IPS DF 6.9 (cell line): Measurements from ENCODE around the gene SORCS2.

ENCODE experiments used
- DNase-seq: peaks from one replicate; pipeline ENCODE4 v3.0.0-alpha.2; 2013; ENCODE audit warnings: low read depth, low spot score
- H3K27ac ChIP-seq: one replicate; pipeline ENCODE4 v1.5.1; 2013; ENCODE audit warnings: low read length, control low read depth
- H3K27me3 ChIP-seq: 2 replicates; pipeline ENCODE4 v1.6.1; 2013; ENCODE audit warnings: mild to moderate bottlenecking, low read length; ENCODE audit not compliant: control insufficient read depth, insufficient read depth
- H3K36me3 ChIP-seq: 2 replicates; pipeline ENCODE4 v1.6.1; 2013; ENCODE audit warnings: low read length; ENCODE audit not compliant: control insufficient read depth, insufficient read depth
- H3K4me1 ChIP-seq: 2 replicates; pipeline ENCODE4 v1.6.1; 2013; ENCODE audit warnings: low read length; ENCODE audit not compliant: control insufficient read depth, insufficient read depth
- H3K4me3 ChIP-seq: 2 replicates; pipeline ENCODE4 v1.5.1; 2013; ENCODE audit warnings: mild to moderate bottlenecking, low read length
- H3K9me3 ChIP-seq: 2 replicates; pipeline ENCODE4 v1.6.1; 2013; ENCODE audit warnings: low read length, inconsistent platforms; ENCODE audit not compliant: control insufficient read depth, insufficient read depth
- WGBS: extraction: QIAGEN DNeasy Blood & Tissue Kit; methylation state at CpG from one replicate; pipeline ENCODE4 v1.1.7; 2013; ENCODE audit warnings: mixed read lengths, missing lambda C conversion rate; ENCODE audit not compliant: insufficient read length, insufficient coverage; 5-methylcytosine and 5-hydroxymethylcytosine counted together

The SORCS2 gene

DNA sequence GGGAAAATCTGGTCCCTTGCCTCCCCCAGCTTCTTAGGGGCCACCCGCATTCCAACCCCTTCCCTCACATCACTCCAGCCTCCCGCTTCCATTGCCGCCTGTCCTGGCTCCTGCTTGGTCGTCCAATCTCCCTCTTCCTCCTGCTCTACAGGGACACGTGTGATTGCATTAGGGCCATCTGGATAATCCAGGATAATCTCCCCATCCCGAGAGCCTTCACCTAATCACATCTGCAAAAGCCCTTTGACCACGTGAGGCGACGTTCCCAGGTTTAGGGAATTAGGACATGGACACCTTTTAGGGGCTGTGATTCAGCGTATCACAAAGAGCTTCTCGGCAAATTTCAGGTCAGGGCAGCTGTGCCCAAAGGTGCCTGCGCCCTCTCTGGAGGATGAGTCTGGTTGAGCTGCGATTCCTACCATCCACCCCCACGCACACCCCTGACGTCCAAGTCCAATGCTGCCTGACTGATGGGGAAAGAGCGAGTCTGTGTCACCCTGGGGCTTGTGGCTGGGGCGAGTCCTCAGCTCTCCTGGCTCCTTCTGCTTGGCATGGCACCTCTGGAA is 137.8 kb downstream of the SORCS2 start:
- DNase-seq, result no peak
- no peak overlapping the region for H3K27ac ChIP-seq
- no peaks in the 10 kb centered on the region for H3K27me3 ChIP-seq
- H3K4me3 ChIP-seq, result no peak overlapping the region
- H3K9me3 ChIP-seq, result no peaks in the 10 kb centered on the region
- no peaks in the 10 kb centered on the region for H3K36me3 ChIP-seq
- H3K4me1 ChIP-seq, result no peaks in the 10 kb centered on the region; the same call in 1 of the 2 replicates
- no CpG with 5 or more reads among the region's 17 CpGs for WGBS

DNA sequence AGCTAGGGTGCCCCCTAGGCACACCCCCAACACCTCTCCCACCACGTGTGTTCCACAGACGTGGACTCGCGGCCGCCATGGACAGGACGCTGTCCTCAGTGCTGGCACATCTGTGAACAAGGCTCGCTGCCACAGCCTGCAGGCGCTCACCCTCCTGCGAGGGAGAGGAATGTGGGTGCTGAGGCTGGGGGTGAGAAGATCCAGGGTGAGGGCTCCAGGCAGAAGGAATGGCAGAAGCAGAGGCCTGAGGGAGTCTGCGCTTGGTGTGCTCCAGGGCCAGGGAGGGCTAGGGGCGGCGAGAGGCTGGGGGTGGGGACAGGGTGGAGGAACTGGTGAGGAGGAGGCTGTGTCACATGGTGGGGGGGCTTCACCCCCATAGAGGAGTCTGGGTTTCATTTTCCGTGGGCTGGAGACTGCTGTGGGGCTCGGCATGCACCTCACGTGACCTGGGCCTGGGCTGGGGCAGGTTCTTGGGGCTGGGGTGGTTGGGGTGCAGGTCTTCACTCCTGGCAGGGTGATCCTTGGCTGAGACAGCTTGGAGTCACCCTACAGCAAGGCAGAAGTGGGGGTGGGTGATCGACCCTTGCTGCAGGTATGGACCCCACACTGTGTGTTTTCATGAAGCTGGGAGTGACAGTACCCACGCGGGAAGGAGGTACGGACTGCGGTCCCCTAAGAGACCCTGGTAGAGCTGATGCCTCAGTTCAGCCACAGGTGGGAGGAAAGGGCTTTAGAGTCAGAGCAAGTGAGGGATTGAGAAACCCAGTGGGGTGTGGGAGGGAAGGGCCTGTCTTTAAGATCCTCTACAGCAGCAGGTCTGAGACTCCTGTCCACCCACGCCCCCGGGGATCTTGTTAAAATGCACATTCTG is 138.7 kb downstream of the SORCS2 start:
- Histone ChIP-seq H3K4me1 (peaks cover 2% of the 10 kb centered on the region), H3K27me3 (no peaks in the 10 kb centered on the region), H3K9me3 (no peaks in the 10 kb centered on the region), H3K4me3 (no peak overlapping the region), H3K27ac (no peak overlapping the region), H3K36me3 (no peaks in the 10 kb centered on the region)
- WGBS, result no CpG with 5 or more reads among the region's 22 CpGs
- DNase-seq, result no peak

DNA sequence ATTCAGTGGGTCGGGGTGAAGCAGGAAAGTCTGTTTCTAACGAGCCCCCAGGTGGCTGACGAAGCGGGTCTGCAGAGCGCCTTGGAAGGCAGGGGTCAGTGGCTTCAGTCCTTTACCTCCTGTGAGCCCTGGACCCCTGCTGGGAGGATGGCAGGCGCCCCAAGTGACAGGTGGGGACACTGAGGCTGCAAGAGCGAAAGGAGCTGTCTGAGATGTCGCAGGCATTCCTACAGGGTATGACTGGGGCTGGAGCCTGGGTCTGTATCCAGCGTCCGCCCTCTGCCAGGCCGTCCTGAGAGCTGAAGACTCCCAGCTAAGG is 139.3 kb downstream of the SORCS2 start:
- Histone ChIP-seq H3K27ac (no peak overlapping the region), H3K9me3 (no peaks in the 10 kb centered on the region), H3K4me1 (peaks cover 2% of the 10 kb centered on the region), H3K27me3 (no peaks in the 10 kb centered on the region), H3K36me3 (no peaks in the 10 kb centered on the region), H3K4me3 (no peak overlapping the region)
- no peak for DNase-seq
- no CpG with 5 or more reads among the region's 11 CpGs for WGBS

DNA sequence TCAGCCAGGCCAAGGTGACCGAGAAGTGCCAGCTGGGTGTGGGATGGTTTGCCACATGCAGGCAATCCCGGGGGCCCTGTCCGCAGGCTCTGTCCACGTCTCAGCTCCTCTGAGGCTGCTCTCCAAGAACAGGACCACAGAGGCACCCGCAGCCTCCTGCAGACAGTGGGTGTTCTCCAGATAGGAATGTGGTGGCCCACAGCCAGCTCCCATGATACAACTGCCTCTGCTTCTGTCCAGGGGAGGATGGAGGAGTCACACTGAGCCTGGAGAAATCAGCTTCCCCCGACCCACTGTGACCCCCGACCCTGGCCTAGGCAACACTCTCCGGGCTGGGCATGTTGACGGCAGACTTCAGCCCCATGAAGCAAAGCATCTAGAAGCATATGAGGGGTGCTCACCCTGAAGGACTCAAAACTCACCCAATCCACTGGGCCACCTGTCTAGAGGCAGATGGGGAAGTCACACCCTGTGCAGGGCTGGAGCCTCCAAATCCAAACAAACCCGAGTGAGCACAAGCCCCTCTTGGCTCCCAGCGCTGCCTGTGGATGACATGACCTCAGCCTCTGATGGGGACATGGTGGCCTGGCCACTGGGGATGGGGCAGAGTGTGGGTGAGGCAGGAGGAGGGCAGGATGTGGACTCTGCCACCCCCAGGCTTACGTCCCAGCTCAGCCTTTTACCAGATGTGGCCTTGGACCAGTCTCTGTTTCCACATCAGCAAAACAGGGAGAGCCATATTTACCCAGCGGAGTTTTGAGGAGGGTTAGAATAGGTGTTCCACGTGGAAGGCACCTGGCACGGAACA is 140.1 kb downstream of the SORCS2 start:
- peaks cover 2% of the 10 kb centered on the region for H3K4me1 ChIP-seq
- no peak overlapping the region for H3K4me3 ChIP-seq
- H3K36me3 ChIP-seq, result no peaks in the 10 kb centered on the region
- no peaks in the 10 kb centered on the region for H3K27me3 ChIP-seq
- no peak for DNase-seq
- no peaks in the 10 kb centered on the region for H3K9me3 ChIP-seq
- no peak overlapping the region for H3K27ac ChIP-seq
- no CpG with 5 or more reads among the region's 15 CpGs for WGBS

DNA sequence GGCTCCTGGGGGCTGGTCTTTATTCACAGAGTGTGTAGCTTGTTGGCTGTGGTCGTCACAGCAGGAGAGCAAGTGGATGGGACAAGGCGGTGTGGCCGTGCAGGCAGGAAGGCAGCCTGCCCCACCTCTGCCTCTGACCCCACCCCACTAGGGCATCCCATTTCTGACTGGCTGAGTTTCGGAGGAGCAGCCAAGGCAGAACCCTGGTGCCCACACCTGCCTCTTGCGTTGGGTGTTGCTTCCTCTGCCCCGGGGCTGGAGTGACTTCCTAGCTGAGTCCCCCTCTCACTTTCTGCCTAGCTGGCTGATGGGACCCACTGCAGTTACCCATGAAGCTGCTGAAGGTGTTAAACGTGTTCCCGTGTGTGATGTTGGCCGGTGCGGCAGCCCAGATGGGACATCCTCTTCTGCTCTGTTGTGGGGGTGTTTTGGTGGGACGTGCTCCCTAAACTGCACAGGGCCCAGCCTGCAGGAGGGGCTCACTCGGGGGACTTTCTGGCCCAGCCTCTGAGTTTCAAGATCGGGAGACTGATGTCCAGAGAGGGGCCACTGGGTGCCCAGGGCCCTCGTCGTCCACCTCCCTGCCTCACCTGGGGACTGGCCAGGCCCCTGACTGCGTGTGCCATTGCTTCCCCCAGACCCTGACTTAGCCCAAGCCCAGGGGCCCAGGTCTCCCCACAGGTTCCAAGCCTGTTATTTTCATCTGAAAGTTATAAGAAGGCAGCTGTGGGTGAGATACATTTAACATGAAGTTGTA is 140.9 kb downstream of the SORCS2 start:
- Histone ChIP-seq H3K27me3 (no peaks in the 10 kb centered on the region), H3K36me3 (no peaks in the 10 kb centered on the region), H3K4me3 (no peak overlapping the region), H3K4me1 (peaks cover 2% of the 10 kb centered on the region), H3K9me3 (no peaks in the 10 kb centered on the region), H3K27ac (no peak overlapping the region)
- WGBS, result no CpG with 5 or more reads among the region's 16 CpGs
- no peak for DNase-seq

DNA sequence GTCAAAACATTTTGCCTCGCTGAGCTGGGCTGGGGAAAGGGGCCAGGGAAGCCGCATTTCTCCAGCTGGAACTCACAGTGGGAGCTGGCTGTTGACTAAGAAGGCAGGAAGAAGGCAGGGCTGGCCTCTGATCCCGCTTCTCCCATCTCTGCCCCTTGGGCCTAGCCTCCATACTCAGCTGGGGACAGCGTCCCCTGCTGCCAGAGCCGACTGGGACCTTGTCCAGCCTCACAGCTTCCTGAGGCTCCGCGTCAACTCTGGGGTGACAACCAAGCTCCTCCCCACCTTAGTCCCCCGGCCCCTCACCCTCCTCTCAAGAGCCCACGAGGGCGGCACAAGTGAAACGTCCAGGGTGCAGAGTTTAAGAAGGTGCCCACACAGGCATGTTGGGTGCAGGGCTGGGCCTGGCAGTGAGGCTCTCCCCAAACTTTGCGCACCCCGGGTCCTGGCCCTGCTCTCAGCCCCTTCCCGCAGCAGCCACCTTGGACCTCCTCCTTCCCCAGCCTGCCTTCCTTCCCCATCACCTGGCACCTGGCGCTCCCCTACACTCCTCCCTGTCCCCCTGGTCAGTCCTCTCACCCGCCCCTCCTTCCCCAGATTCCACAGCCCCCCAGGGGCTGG is 141.6 kb downstream of the SORCS2 start:
- Histone ChIP-seq H3K4me3 (no peak overlapping the region), H3K36me3 (no peaks in the 10 kb centered on the region), H3K27ac (no peak overlapping the region), H3K9me3 (no peaks in the 10 kb centered on the region), H3K4me1 (peaks cover 2% of the 10 kb centered on the region), H3K27me3 (no peaks in the 10 kb centered on the region)
- DNase-seq, result no peak
- no CpG with 5 or more reads among the region's 16 CpGs for WGBS

DNA sequence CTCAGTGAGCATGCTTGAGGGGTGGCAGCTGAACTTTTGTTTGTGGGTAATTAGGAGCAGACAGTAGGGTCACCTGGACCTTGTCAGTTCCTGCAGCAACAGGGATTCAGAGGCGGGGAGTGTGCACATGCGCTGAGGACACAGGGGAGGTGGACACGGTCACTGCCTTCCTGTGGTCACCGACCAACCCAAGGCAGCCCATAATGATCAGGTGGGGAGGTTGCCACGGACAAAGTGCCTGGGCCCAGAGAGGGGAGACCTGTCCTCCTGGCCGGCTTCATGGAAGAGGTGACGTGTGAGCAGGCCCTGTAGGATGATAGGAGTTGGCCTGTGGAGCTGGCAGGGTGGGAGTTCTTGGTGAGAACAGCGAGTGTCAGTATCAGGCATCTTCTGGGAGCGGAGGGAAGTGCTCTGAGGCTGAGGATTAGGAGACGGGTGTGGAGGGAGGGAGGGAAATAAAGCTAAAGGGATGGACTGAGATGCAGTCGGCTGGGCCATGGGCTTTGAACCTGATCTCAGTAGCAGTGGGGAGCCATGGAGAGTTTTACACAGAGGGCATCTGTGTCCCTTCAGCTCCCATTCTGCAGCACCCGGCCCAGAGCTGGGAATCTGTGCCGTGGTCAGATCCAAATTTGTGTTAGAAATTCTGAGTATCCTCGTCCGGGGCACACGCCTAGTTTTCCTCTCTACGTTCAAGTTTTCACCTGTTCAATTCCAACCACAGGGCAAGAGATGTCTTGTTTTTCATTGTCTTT is 142.4 kb downstream of the SORCS2 start:
- H3K27me3 ChIP-seq, result no peaks in the 10 kb centered on the region
- no peak overlapping the region for H3K27ac ChIP-seq
- DNase-seq, result no peak
- H3K36me3 ChIP-seq, result no peaks in the 10 kb centered on the region
- no CpG with 5 or more reads among the region's 17 CpGs for WGBS
- no peak overlapping the region for H3K4me3 ChIP-seq
- H3K9me3 ChIP-seq, result no peaks in the 10 kb centered on the region
- H3K4me1 ChIP-seq, result peaks cover 2% of the 10 kb centered on the region

DNA sequence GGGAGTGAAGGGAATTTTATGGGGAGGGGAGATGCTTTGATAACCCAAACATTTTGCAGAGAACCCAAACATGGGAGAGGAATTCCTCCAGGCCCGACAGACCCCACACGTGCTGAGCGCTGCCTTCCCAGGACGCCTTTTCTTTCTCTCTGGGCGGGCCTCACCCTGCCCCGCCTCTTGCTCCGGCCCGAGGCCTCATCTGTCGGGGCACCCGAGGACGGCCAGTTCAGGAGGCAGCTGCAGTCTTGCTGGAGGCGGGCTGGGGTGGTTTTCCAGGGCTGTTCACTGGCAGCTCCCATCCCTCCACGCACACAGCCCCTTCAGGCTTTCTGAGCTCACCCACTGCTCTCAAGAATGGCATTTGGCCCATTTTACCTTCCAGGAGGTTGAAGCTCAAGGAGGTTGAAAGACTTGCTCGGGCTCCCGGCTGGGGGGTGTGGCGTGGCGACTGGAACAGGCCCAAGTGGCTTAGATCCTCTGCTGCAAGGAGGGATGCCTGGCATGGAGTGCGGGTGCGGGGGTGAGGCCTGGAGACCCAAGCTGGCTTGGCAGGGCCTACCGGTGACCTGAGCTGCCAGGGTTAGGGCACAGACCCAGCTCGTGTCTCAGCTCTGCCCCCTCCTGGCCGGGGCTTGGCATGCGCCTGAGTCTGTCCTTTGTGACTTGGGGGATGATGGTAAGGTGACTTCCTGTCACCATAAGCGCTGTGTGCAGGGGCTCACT is 143.2 kb downstream of the SORCS2 start:
- no peaks in the 10 kb centered on the region for H3K27me3 ChIP-seq
- H3K36me3 ChIP-seq, result no peaks in the 10 kb centered on the region
- no peak overlapping the region for H3K4me3 ChIP-seq
- peaks cover 2% of the 10 kb centered on the region for H3K4me1 ChIP-seq
- no peak overlapping the region for H3K27ac ChIP-seq
- WGBS, result no CpG with 5 or more reads among the region's 24 CpGs
- DNase-seq, result peak; percentile 70
- no peaks in the 10 kb centered on the region for H3K9me3 ChIP-seq

DNA sequence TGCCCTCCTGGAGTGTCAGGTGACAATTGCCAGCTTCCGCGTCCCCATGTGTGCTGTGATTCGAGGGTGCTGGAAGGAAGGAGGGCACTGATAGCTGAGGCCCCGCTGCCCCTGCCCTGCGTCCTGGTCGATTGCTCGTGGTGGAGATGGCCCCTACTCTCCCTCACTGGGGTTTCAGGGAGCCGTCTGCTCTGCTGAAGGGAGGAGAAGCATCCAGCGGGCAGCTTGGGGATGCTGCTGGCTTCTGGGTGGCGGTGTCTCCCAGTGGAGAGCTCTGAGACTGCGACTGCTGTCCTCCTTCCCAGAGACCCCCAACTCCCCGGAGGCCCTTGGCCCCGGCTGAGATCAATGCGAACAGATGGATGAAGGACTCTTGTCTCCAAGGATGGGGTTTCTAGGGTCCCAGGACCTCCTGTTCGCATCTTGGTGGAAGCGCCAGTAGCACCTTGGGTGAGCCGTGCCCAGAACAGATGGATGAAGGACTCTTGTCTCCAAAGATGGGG is 143.8 kb downstream of the SORCS2 start:
- WGBS, result no CpG with 5 or more reads among the region's 17 CpGs
- Histone ChIP-seq H3K27me3 (no peaks in the 10 kb centered on the region), H3K4me3 (no peak overlapping the region), H3K36me3 (no peaks in the 10 kb centered on the region), H3K4me1 (peaks cover 2% of the 10 kb centered on the region), H3K27ac (no peak overlapping the region), H3K9me3 (no peaks in the 10 kb centered on the region)
- no peak for DNase-seq
